H1 (cell line): Measurements from ENCODE around the gene KLHL41. TPM values are rescaled to one million over a fixed set of nuclear protein-coding genes. Genes with fewer than 3 reads are reported as not detected.

Experiments
- BRCA1 ChIP-seq: IDR thresholded peaks from 2 replicates; pipeline ENCODE4 v1.6.1; 2012; ENCODE audit warnings: low read depth, low read length, improper control_type of control experiment
- GTF2F1 ChIP-seq: IDR thresholded peaks from 2 replicates; pipeline ENCODE4 v1.6.1; 2012; ENCODE audit warnings: low read depth, low read length, improper control_type of control experiment, borderline replicate concordance
- POLR2AphosphoS5 ChIP-seq: IDR thresholded peaks from 2 replicates; pipeline ENCODE4 v1.6.1; 2011; ENCODE audit warnings: low read depth, low read length
- SP4 ChIP-seq: IDR thresholded peaks from 2 replicates; pipeline ENCODE4 v1.6.1; 2012; ENCODE audit warnings: low read length, inconsistent platforms
- TAF1 ChIP-seq: IDR thresholded peaks from 2 replicates; pipeline ENCODE4 v1.6.1; 2011; ENCODE audit warnings: mild to moderate bottlenecking, low read depth, low read length
- polyA plus RNA-seq, 7 experiments: library from polyadenylated mRNA; depleted of rRNA in 3 of 7; stranded (reverse) in 5 of 7; unstranded in 2 of 7; fragments of >200 nt in 5 of 7; fragments of 200-250 nt in 2 of 7; gene quantifications; 1 replicate in 5 of 7; 2 replicates in 1 of 7; 4 replicates in 1 of 7; pipeline versions ENCODE4 v1.2.1 to v1.2.3, GENCODE V29; 2011 to 2013; ENCODE audit warnings: missing spikeins in 2 of 7, mixed read lengths in 2 of 7
- total RNA-seq: library from RNA; stranded (reverse); fragmentation: NEBNext Ultra II Directional; extraction: Animal tissue kit (Norgen Biotek cat#: 25700); gene quantifications from 2 replicates; pipeline ENCODE4 v1.2.1, GENCODE V29; 2021
- TF ChIP-seq, protein P1 (sequence below): IDR thresholded peaks from 2 replicates; pipeline ENCODE4 v1.6.1; 2011; ENCODE audit warnings: low read depth, mild to moderate bottlenecking, low read length; ENCODE audit not compliant: insufficient read depth

KLHL41 gene
- total and polyA plus RNA-seq, 2 of the 8 experiments (the other 6 are each of a cell fraction or from before 2014, with no cell fraction given), result not detected

GRCh38 chr2:169565686-169566085 is 56.2 kb downstream of the KLHL41 start (continued):
- TF ChIP-seq TAF1 (no peak), SP4 (no peak), BRCA1 (no peak), GTF2F1 (no peak), POLR2AphosphoS5 (no peak)
- TF ChIP-seq, protein P1, sequence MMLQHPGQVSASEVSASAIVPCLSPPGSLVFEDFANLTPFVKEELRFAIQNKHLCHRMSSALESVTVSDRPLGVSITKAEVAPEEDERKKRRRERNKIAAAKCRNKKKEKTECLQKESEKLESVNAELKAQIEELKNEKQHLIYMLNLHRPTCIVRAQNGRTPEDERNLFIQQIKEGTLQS, result no peak
